Sigmoid colon (tissue), 7 donors: Measurements from ENCODE around the gene WRAP73. TPM values are rescaled to one million over a fixed set of nuclear protein-coding genes. Genes with fewer than 3 reads are reported as not detected.

Experiments used
- DNase-seq: peaks from one replicate; pipeline ENCODE4 v3.0.0-alpha.2; 2019
- H3K27ac ChIP-seq, 4 donors: fragments of 200-600 bp; sonication (generic); one replicate each; pipeline ENCODE4 v1.5.1; 2016 to 2019; ENCODE audit warnings: mild to moderate bottlenecking in 1 of 4
- H3K27me3 ChIP-seq, 3 donors: fragments of 200-600 bp; sonication (generic); one replicate each; pipeline ENCODE4 v1.5.1; 2019; ENCODE audit warnings: mild to moderate bottlenecking in 1 of 3
- H3K36me3 ChIP-seq, 4 donors: fragments of 200-600 bp; sonication (generic); one replicate each; pipeline ENCODE4 v1.5.1; 2016 to 2019
- H3K4me1 ChIP-seq, 4 donors: fragments of 200-600 bp; sonication (generic); one replicate each; pipeline ENCODE4 v1.5.1; 2017 to 2019
- H3K4me3 ChIP-seq, 4 donors: fragments of 200-600 bp; sonication (generic); one replicate each; pipeline ENCODE4 v1.5.1; 2017 to 2019; ENCODE audit warnings: mild to moderate bottlenecking in 2 of 4, moderate library complexity in 1 of 4
- H3K9me3 ChIP-seq, 4 donors: fragments of 200-600 bp in 3 of 4; sonication (generic) in 3 of 4; one replicate each; pipeline versions ENCODE4 v1.5.1 to v1.6.1; 2013 to 2019
- CTCF ChIP-seq, 4 experiments: fragments of 450-650 bp in 3 of 4; fragments of 200-600 bp in 1 of 4; IDR thresholded peaks; one replicate each; pipeline ENCODE4 v1.5.1; 2016 to 2019; ENCODE audit warnings: antibody characterized with exemption in 4 of 4, mild to moderate bottlenecking in 3 of 4, moderate library complexity in 2 of 4
- EP300 ChIP-seq, 4 donors: sonication (generic); formaldehyde crosslinking; IDR thresholded peaks; one replicate each; pipeline ENCODE4 v1.6.1; 2017; ENCODE audit warnings: antibody characterized with exemption in 4 of 4
- POLR2A ChIP-seq, 2 donors: fragments of 450-650 bp; IDR thresholded peaks; one replicate each; pipeline ENCODE4 v1.6.1; 2016; ENCODE audit warnings: antibody characterized with exemption in 2 of 2, mild to moderate bottlenecking in 2 of 2, moderate library complexity in 2 of 2
- POLR2AphosphoS5 ChIP-seq, 4 donors: sonication (generic); formaldehyde crosslinking; IDR thresholded peaks; one replicate each; pipeline ENCODE4 v1.6.1; 2017; ENCODE audit warnings: antibody characterized with exemption in 4 of 4
- WGBS, 2 donors: extraction: QIAGEN DNeasy Blood & Tissue Kit; methylation state at CpG; one replicate each; pipeline ENCODE4 v1.1.7; 2013; 5-methylcytosine and 5-hydroxymethylcytosine counted together
- intact Hi-C: fragments of 100-400 bp; cut with DNase I; formaldehyde crosslinking; loops from one replicate; pipeline ENCODE4 v1.15.1; 2023
- polyA plus RNA-seq, 3 donors: library from polyadenylated mRNA; stranded (reverse); fragments of 200-250 nt; gene quantifications; one replicate each; pipeline ENCODE4 v1.2.3, GENCODE V29; 2013
- total RNA-seq, 4 donors: library from RNA; depleted of rRNA; stranded (reverse); fragments of >200 nt; gene quantifications; one replicate each; pipeline ENCODE4 v1.1.0, GENCODE V29; 2016
- donor health status: healthy with polysubstance abuse.
- donor health status: Bipolar disorder and iron deficiency.
- donor health status: healthy.

Gene WRAP73
- total and polyA plus RNA-seq, 7 donors: 11.4 to 24.2 (median 17.2) TPM

- no peak overlapping the region for H3K4me3 ChIP-seq
- DNase-seq: no peak
- H3K9me3 ChIP-seq: no peaks in the 10 kb centered on the region
- no peaks in the 10 kb centered on the region for H3K36me3 ChIP-seq
- H3K27ac ChIP-seq: no peak overlapping the region
- WGBS, 2 donors: 75 to 80% methylated on average over 22 of the region's 22 CpGs
- intact Hi-C loops: no loop called here
- peaks cover 0 to 22% (median 21%) of the 10 kb centered on the region in 4 donors for H3K4me1 ChIP-seq
- TF ChIP-seq EP300 (IDR thresholded peaks at IDR 0.05) (no peak), POLR2A (IDR thresholded peaks at IDR 0.05) (no peak), POLR2AphosphoS5 (IDR thresholded peaks at IDR 0.05) (no peak), CTCF (IDR thresholded peaks at IDR 0.05) (no peak)
- peaks cover 17 to 57% (median 47%) of the 10 kb centered on the region in 3 donors for H3K27me3 ChIP-seq
Measured at GRCh38 chr1:3609016-3609768, 40.7 kb downstream of the WRAP73 start.

- Histone ChIP-seq H3K4me3 (no peak overlapping the region), H3K27me3 (peaks cover 17 to 55% (median 47%) of the 10 kb centered on the region in 3 donors), H3K4me1 (peaks cover 0 to 22% (median 21%) of the 10 kb centered on the region in 4 donors), H3K36me3 (no peaks in the 10 kb centered on the region), H3K9me3 (no peaks in the 10 kb centered on the region), H3K27ac (no peak overlapping the region)
- no peak for DNase-seq
- TF ChIP-seq POLR2A (IDR thresholded peaks at IDR 0.05): no peak
- 86 to 87% methylated on average over 7 of the region's 7 CpGs for WGBS, 2 donors
- intact Hi-C loops: no loop called here
Measured at GRCh38 chr1:3608154-3608553, 41.7 kb downstream of the WRAP73 start.

- DNase-seq: no peak
- WGBS, 2 donors: 83 to 89% methylated on average over 18 of the region's 18 CpGs
- H3K4me3 ChIP-seq: no peak overlapping the region
- H3K27ac ChIP-seq: no peak overlapping the region
- intact Hi-C loops: no loop called here
- H3K27me3 ChIP-seq: peaks cover 17 to 51% (median 47%) of the 10 kb centered on the region in 3 donors
- TF ChIP-seq POLR2A (IDR thresholded peaks at IDR 0.05): no peak
- no peak for TF ChIP-seq POLR2AphosphoS5 (IDR thresholded peaks at IDR 0.05)
- TF ChIP-seq EP300 (IDR thresholded peaks at IDR 0.05): no peak
- TF ChIP-seq CTCF (IDR thresholded peaks at IDR 0.05): no peak
- H3K4me1 ChIP-seq: peaks cover 0 to 22% (median 21%) of the 10 kb centered on the region in 4 donors
- H3K9me3 ChIP-seq: no peaks in the 10 kb centered on the region
- no peaks in the 10 kb centered on the region for H3K36me3 ChIP-seq
Measured at GRCh38 chr1:3607703-3608065, 42.2 kb downstream of the WRAP73 start.

- intact Hi-C loops: no loop called here
- no peak overlapping the region for H3K27ac ChIP-seq
- no peaks in the 10 kb centered on the region for H3K9me3 ChIP-seq
- no peak for TF ChIP-seq POLR2A (IDR thresholded peaks at IDR 0.05)
- no peak for TF ChIP-seq POLR2AphosphoS5 (IDR thresholded peaks at IDR 0.05)
- TF ChIP-seq EP300 (IDR thresholded peaks at IDR 0.05): no peak
- no peak for TF ChIP-seq CTCF (IDR thresholded peaks at IDR 0.05)
- no peak overlapping the region for H3K4me3 ChIP-seq
- peaks cover 17 to 47% (median 44%) of the 10 kb centered on the region in 3 donors for H3K27me3 ChIP-seq
- peaks cover 0 to 22% (median 20%) of the 10 kb centered on the region in 4 donors for H3K4me1 ChIP-seq
- DNase-seq: no peak
- no peaks in the 10 kb centered on the region for H3K36me3 ChIP-seq
- WGBS, 2 donors: 82 to 89% methylated on average over 23 of the region's 23 CpGs
Measured at GRCh38 chr1:3606779-3607702, 42.9 kb downstream of the WRAP73 start.
